Right atrium auricular region (tissue), 2 donors: ENCODE data around the gene APOBEC4. TPM values are rescaled to one million over a fixed set of nuclear protein-coding genes. Genes with fewer than 3 reads are reported as not detected.

ENCODE experiments used
- DNase-seq: peaks from one replicate; pipeline ENCODE4 v3.0.0-alpha.2; 2019; ENCODE audit warnings: low spot score
- H3K27ac ChIP-seq, 2 donors: fragments of 200-600 bp; sonication (generic); 1 replicate in 1 of 2; 2 replicates in 1 of 2; pipeline ENCODE4 v1.5.1; 2016 to 2019
- H3K27me3 ChIP-seq, 2 donors: fragments of 200-600 bp; sonication (generic); one replicate each; pipeline versions ENCODE4 v1.5.1 to v1.6.0; 2017 to 2019
- H3K36me3 ChIP-seq: fragments of 200-600 bp; sonication (generic); one replicate; pipeline ENCODE4 v1.5.1; 2016
- H3K4me1 ChIP-seq, 2 donors: fragments of 200-600 bp; sonication (generic); one replicate each; pipeline versions ENCODE4 v1.5.1 to v1.6.0; 2017 to 2019
- H3K4me3 ChIP-seq, 2 donors: fragments of 200-600 bp; sonication (generic); 1 replicate in 1 of 2; 2 replicates in 1 of 2; pipeline ENCODE4 v1.5.1; 2017 to 2019; ENCODE audit warnings: mild to moderate bottlenecking in 1 of 2, moderate library complexity in 1 of 2
- H3K9me3 ChIP-seq, 2 donors: fragments of 200-600 bp; sonication (generic); one replicate each; pipeline ENCODE4 v1.5.1; 2019
- CTCF ChIP-seq, 2 donors: fragments of 200-600 bp; sonication (generic); IDR thresholded peaks; one replicate each; pipeline ENCODE4 v1.5.1; 2019; ENCODE audit warnings: antibody characterized with exemption in 2 of 2
- total RNA-seq, 2 donors: library from RNA; depleted of rRNA; stranded (reverse); fragments of >200 nt; gene quantifications; one replicate each; pipeline ENCODE4 v1.1.0, GENCODE V29; 2016

Gene APOBEC4
- total RNA-seq, 2 donors from 2014 or later = not detected

DNA sequence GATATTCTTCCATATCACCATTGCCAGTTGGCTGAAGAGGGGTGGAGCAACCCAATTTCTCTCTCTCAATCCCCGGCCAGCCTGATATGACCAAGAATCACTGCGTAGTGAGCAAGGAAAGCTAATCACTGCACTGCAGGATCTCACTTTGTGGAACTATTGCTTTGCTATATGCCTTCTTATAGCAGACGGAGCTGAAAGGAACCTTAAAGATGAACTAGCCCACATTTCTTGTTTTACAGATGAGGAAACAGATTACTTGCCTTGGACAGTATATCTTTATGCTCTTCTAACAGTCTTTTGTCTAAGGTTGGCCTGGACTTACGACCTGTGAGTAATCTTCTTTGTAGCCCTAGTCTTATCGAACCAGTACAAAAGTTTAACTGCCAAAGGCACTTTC, 7.6 kb downstream of the APOBEC4 start:
- no peaks in the 10 kb centered on the region for H3K9me3 ChIP-seq
- no peak for DNase-seq
- H3K27me3 ChIP-seq = no peaks in the 10 kb centered on the region
- H3K4me1 ChIP-seq = peaks cover 0 to 21% of the 10 kb centered on the region in 2 donors
- H3K36me3 ChIP-seq = no peaks in the 10 kb centered on the region
- no peak overlapping the region for H3K4me3 ChIP-seq
- no peak for TF ChIP-seq CTCF (IDR thresholded peaks at IDR 0.05)
- no peak overlapping the region for H3K27ac ChIP-seq

DNA sequence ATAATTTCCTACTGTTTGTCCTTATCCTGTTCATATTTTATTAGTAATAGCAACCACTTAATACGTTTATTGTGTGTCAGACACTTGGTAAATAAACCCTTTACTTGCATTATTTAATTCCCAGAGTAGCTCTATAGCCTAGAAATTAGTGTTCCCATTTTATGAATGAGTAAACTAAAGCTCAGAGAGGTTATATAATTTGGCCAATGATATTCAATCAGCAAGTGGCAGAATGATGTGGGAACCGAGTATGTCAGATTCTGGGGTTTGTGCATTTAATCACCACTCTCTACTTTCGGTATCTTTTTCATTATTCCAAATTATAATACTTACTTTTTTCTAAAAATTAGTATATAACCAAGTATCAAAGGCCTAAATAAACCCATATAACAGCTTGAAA, 10.9 kb downstream of the APOBEC4 start:
- H3K4me3 ChIP-seq = no peak overlapping the region
- no peak for DNase-seq
- no peaks in the 10 kb centered on the region for H3K9me3 ChIP-seq
- H3K27ac ChIP-seq = no peak overlapping the region
- TF ChIP-seq CTCF (IDR thresholded peaks at IDR 0.05) = no peak
- no peaks in the 10 kb centered on the region for H3K27me3 ChIP-seq
- H3K4me1 ChIP-seq = peaks cover 0 to 7% of the 10 kb centered on the region in 2 donors
- no peaks in the 10 kb centered on the region for H3K36me3 ChIP-seq

DNA sequence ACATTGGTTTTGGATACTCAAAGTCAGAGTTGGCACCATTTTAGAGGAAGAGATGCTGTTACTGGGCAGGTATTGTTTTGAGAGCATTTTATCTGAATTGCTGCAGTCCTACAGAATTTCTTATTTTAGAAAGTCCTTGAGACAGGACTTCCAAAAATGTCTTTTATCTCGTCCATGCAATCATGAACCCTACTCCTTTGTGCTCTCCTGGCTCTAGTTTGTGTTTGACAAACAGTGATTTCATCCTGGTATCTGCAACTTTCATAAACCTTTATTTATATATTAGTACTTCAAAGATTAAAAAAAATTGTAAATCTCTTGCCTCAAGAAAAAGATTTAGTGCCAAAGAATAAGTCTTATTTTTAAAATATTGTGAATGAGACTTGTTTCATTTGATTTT, 12.9 kb downstream of the APOBEC4 start:
- H3K36me3 ChIP-seq = no peaks in the 10 kb centered on the region
- peak overlapping the region in 1 of 2 donors; percentile 1 for H3K4me3 ChIP-seq
- no peak for TF ChIP-seq CTCF (IDR thresholded peaks at IDR 0.05)
- H3K27me3 ChIP-seq = no peaks in the 10 kb centered on the region
- DNase-seq = no peak
- peaks cover 0 to 10% of the 10 kb centered on the region in 2 donors for H3K4me1 ChIP-seq
- peak overlapping the region; percentile 17 to 97 for H3K27ac ChIP-seq
- no peaks in the 10 kb centered on the region for H3K9me3 ChIP-seq

GRCh38 chr1:183638649-183639387, 14.3 kb downstream of the APOBEC4 start:
- Histone ChIP-seq H3K27me3 (no peaks in the 10 kb centered on the region), H3K36me3 (no peaks in the 10 kb centered on the region), H3K4me3 (no peak overlapping the region), H3K4me1 (peaks cover 0 to 10% of the 10 kb centered on the region in 2 donors), H3K9me3 (no peaks in the 10 kb centered on the region), H3K27ac (peak overlapping the region; percentile 12 to 97)
- TF ChIP-seq CTCF (IDR thresholded peaks at IDR 0.05) = no peak
- no peak for DNase-seq

GRCh38 chr1:183636783-183637182, 16.3 kb downstream of the APOBEC4 start:
- no peak for TF ChIP-seq CTCF (IDR thresholded peaks at IDR 0.05)
- DNase-seq = no peak
- Histone ChIP-seq H3K9me3 (no peaks in the 10 kb centered on the region), H3K27ac (peak overlapping the region; percentile 94 to 97), H3K4me3 (peak overlapping the region; percentile 78 to 91), H3K4me1 (peaks cover 0 to 28% of the 10 kb centered on the region in 2 donors), H3K27me3 (no peaks in the 10 kb centered on the region), H3K36me3 (no peaks in the 10 kb centered on the region)

DNA sequence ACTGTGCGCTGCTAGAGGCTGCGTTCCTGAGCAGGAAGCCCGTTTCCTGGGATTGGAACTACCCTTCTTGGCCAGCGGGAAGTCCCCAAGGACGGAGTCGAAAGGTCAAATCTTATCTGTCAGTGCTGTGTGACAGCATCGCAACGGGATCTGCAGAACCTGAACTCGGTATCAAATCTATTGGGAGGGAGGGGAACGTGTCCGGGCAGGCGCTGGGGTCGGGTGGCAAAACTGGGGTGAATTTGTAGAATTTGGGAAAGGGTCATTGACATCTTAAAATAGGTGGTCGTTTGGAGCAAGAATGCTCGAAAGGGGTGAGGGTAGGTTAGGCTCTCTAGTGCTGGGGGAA, 16.8 kb downstream of the APOBEC4 start:
- peak overlapping the region; percentile 78 to 91 for H3K4me3 ChIP-seq
- H3K27me3 ChIP-seq = no peaks in the 10 kb centered on the region
- H3K36me3 ChIP-seq = no peaks in the 10 kb centered on the region
- TF ChIP-seq CTCF (IDR thresholded peaks at IDR 0.05) = no peak
- no peaks in the 10 kb centered on the region for H3K9me3 ChIP-seq
- no peak for DNase-seq
- H3K4me1 ChIP-seq = peaks cover 0 to 33% of the 10 kb centered on the region in 2 donors
- peak overlapping the region; percentile 94 to 97 for H3K27ac ChIP-seq
